Measurements from ENCODE around the gene PICK1. TPM values are rescaled to one million over a fixed set of nuclear protein-coding genes. Genes with fewer than 3 reads are reported as not detected.

PICK1 gene
- total and polyA plus RNA-seq, 2 of the 4 experiments (the other 2 are of a cell fraction) = 16.5 to 21.0 TPM

GRCh38 chr22:38072322-38073149 is 15.3 kb downstream of the PICK1 start:
- no peak overlapping the region for H2BK20ac ChIP-seq (ENCODE audit: low read depth, low read length)
- H3K4me1 ChIP-seq (ENCODE audit: control insufficient read depth, insufficient read depth, low read length) = no peaks in the 10 kb centered on the region
- no peak overlapping the region for H3K56ac ChIP-seq (ENCODE audit: extremely low read depth, insufficient read depth, low read length)
- no peaks in the 10 kb centered on the region for H3K27me3 ChIP-seq (ENCODE audit: control insufficient read depth, insufficient read depth, low read length)
- BruUV-seq (replicated peaks) = no TSS peak
- no peak overlapping the region for H3K27ac ChIP-seq (ENCODE audit: insufficient read depth, low read length)
- H3K9me3 ChIP-seq (ENCODE audit: control insufficient read depth, insufficient read depth, low read length) = no peaks in the 10 kb centered on the region
- no peak overlapping the region for H3K14ac ChIP-seq (replicated peaks; ENCODE audit: low read depth, low read length)
- CTCF ChIA-PET = no interaction called here
- H3K4me3 ChIP-seq (ENCODE audit: insufficient read depth, low read depth, low read length) = no peak overlapping the region
- H3K23ac ChIP-seq (ENCODE audit: low read depth, low read length) = no peak overlapping the region
- H4K5ac ChIP-seq (ENCODE audit: low read depth, low read length) = no peak overlapping the region
- no peak overlapping the region for H2AK5ac ChIP-seq (ENCODE audit: low read depth, low read length)
- 97% methylated on average over 20 of the region's 25 CpGs; no CpG with 5 or more reads in 1 of the 2 experiments for WGBS, 2 experiments (ENCODE audit: extremely low coverage in 2 of 2, insufficient read length in 1 of 2)
- H2AFZ ChIP-seq (replicated peaks; ENCODE audit: low read length, poor library complexity) = no peak overlapping the region
- no peak for DNase-seq
- in situ Hi-C loops (cut with MboI; ENCODE audit: low sequenced_read_pairs) = no loop called here
- H3K18ac ChIP-seq (ENCODE audit: low read depth, low read length) = no peak overlapping the region
- H2BK120ac ChIP-seq (ENCODE audit: low read depth, low read length) = no peak overlapping the region
- H3K9ac ChIP-seq (ENCODE audit: low read depth, low read length) = no peak overlapping the region
- H3K9me1 ChIP-seq (ENCODE audit: insufficient read depth, low read length) = no peaks in the 10 kb centered on the region
- no peak overlapping the region for H3K4me2 ChIP-seq (ENCODE audit: low read depth, low read length)
- H3K4ac ChIP-seq (ENCODE audit: low read depth, low read length) = no peak overlapping the region
- no peaks in the 10 kb centered on the region for H3K79me1 ChIP-seq (ENCODE audit: low read depth in 1 of 2, low read length in 2 of 2)
- H2BK15ac ChIP-seq (ENCODE audit: low read depth, low read length) = no peak overlapping the region
- intact Hi-C loops (cut with micrococcal nuclease) = loop anchor here (5.0 kb wide), 1 partner anchor 280 kb away; no protein-coding TSS in a partner anchor
- H2AK9ac ChIP-seq (replicated peaks; ENCODE audit: low read depth, low read length, poor library complexity) = no peak overlapping the region
- no peak overlapping the region for H2BK5ac ChIP-seq (ENCODE audit: low read depth, low read length, poor library complexity, severe bottlenecking)
- H4K20me1 ChIP-seq (ENCODE audit: insufficient read depth, low read length) = no peaks in the 10 kb centered on the region
- H4K8ac ChIP-seq (ENCODE audit: low read depth in 2 of 2, low read length in 2 of 2) = no peak overlapping the region
- dilution Hi-C loops (cut with HindIII; ENCODE audit: low sequenced_read_pairs, unreplicated experiment) = no loop called here
- H3K36me3 ChIP-seq (ENCODE audit: control insufficient read depth, insufficient read depth, low read length) = peaks cover 11% of the 10 kb centered on the region
- ATAC-seq (ENCODE audit: low read depth) = no peak
- no peak overlapping the region for H4K91ac ChIP-seq (ENCODE audit: insufficient read depth, low read depth, low read length)
- POLR2A ChIA-PET (ENCODE audit: unreplicated experiment) = no interaction called here
- TF ChIP-seq CTCF (conservative IDR thresholded peaks at IDR 0.05; ENCODE audit: low read depth, low read length) (no peak), RFX5 (IDR thresholded peaks at IDR 0.05; ENCODE audit: low read depth, low read length) (no peak)

All from IMR-90 (cell line).